Kidney glomerular epithelial cell (primary cell): ENCODE data around the gene POLR2A.
A peak's percentile ranks its signal among the peaks of the same experiment; 100 is the strongest.

Experiments used
- DNase-seq: peaks from one replicate; lab custom pipeline; 2025; lab: John Stamatoyannopoulos, UW

The POLR2A gene

DNA sequence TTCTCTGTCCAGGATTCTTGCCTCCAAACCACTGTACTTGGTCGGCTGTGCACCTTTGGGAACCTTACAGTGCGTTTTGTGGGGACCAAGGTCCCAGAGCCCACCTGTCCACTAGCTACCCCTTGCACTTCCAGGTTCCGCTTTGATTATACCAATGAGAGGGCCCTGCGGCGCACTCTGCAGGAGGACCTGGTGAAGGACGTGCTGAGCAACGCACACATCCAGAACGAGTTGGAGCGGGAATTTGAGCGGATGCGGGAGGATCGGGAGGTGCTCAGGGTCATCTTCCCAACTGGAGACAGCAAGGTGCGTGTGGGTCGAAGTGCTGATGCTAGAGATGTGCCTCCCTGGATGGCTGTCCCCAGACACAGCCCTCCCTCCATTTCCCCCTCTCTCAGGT is 18.8 kb downstream of the POLR2A start:
- DNase-seq = no peak

DNA sequence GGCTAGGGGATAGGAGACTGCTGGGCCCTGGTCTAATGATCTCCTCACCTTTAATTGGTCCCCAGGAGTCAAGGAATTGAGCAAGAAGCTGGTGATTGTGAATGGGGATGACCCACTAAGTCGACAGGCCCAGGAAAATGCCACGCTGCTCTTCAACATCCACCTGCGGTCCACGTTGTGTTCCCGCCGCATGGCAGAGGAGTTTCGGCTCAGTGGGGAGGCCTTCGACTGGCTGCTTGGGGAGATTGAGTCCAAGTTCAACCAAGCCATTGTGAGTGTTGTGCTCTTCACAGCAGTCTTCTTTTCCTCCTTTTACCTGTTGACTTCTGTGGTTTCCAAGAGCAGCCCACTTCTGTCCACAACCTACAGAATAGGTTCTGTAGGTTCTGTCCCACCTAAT is 19.4 kb downstream of the POLR2A start:
- DNase-seq = no peak

DNA sequence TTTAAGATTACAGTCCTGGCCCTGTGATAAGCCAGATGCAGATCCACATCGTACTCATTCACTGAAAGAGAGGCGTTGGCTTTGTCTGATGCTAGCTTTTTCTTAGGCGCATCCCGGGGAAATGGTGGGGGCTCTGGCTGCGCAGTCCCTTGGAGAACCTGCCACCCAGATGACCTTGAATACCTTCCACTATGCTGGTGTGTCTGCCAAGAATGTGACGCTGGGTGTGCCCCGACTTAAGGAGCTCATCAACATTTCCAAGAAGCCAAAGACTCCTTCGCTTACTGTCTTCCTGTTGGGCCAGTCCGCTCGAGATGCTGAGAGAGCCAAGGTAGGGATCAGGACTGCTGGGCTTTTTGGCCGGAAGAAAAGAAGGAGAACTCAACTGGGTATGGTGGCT is 24.0 kb downstream of the POLR2A start:
- no peak for DNase-seq

DNA sequence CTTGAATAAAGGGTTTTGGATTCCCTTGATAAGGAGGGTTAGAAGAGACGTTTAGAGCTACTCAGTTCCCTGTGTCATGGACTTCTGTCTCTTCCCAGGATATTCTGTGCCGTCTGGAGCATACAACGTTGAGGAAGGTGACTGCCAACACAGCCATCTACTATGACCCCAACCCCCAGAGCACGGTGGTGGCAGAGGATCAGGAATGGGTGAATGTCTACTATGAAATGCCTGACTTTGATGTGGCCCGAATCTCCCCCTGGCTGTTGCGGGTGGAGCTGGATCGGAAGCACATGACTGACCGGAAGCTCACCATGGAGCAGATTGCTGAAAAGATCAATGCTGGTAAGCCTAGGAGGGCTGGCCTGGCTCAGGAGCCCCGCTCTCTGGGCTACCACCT is 24.7 kb downstream of the POLR2A start:
- no peak for DNase-seq

DNA sequence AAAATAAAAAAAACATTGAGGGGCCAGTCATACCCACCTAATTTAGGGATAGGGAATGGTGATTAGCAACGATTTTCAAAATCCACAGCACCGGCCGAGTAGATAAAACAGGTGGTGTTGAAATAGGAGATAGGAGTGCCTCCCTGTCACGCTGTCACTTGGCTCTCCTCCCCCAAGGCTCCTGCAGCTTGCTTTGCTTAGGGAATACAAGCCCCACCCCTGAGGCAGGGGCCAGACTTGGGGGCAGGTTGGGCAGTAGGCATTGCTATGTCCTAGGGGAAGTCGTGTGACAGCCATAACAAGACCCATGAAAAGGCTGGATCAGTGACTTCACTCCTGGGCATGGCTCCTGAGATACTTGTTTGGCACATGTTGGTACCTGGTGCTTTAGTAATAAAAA is 25.8 kb downstream of the POLR2A start:
- no peak for DNase-seq

DNA sequence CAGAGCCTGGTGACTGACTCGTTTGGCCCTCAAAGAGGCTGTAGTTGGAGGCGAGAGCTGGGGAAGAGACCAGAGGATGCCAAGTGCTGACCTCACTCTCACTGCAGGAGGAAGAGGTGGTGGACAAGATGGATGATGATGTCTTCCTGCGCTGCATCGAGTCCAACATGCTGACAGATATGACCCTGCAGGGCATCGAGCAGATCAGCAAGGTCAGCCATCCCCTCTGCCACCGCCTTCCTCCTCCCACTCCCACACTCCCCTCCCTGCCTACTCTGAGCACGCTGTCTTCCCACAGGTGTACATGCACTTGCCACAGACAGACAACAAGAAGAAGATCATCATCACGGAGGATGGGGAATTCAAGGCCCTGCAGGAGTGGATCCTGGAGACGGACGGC is 26.9 kb downstream of the POLR2A start:
- no peak for DNase-seq

DNA sequence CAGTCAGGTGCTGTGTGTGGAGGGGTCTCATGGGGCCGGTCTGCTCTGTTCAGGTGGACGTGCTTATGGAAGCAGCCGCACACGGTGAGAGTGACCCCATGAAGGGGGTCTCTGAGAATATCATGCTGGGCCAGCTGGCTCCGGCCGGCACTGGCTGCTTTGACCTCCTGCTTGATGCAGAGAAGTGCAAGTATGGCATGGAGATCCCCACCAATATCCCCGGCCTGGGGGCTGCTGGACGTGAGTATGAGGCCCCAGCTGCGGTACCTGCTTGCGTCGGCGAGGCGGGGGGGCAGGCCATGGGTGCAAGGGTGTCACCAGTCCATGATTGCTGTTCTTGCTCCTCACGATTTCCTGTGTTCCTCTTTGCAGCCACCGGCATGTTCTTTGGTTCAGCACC is 27.9 kb downstream of the POLR2A start:
- no peak for DNase-seq

DNA sequence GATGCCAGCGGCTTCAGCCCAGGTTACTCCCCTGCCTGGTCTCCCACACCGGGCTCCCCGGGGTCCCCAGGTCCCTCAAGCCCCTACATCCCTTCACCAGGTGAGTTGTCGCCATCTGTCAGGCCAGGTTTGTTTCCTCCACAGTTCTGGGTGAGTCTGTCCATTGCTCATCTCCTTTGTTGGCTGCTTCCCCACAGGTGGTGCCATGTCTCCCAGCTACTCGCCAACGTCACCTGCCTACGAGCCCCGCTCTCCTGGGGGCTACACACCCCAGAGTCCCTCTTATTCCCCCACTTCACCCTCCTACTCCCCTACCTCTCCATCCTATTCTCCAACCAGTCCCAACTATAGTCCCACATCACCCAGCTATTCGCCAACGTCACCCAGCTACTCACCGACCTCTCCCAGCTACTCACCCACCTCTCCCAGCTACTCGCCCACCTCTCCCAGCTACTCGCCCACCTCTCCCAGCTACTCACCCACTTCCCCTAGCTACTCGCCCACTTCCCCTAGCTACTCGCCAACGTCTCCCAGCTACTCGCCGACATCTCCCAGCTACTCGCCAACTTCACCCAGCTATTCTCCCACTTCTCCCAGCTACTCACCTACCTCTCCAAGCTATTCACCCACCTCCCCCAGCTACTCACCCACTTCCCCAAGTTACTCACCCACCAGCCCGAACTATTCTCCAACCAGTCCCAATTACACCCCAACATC is 28.8 kb downstream of the POLR2A start:
- DNase-seq = no peak

DNA sequence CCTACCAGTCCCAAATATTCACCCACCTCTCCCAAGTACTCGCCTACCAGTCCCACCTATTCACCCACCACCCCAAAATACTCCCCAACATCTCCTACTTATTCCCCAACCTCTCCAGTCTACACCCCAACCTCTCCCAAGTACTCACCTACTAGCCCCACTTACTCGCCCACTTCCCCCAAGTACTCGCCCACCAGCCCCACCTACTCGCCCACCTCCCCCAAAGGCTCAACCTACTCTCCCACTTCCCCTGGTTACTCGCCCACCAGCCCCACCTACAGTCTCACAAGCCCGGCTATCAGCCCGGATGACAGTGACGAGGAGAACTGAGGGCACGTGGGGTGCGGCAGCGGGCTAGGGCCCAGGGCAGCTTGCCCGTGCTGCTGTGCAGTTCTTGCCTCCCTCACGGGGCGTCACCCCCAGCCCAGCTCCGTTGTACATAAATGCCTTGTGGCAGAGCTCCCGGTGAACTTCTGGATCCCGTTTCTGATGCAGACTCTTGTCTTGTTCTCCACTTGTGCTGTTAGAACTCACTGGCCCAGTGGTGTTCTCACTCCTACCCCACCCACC is 29.8 kb downstream of the POLR2A start:
- no peak for DNase-seq

DNA sequence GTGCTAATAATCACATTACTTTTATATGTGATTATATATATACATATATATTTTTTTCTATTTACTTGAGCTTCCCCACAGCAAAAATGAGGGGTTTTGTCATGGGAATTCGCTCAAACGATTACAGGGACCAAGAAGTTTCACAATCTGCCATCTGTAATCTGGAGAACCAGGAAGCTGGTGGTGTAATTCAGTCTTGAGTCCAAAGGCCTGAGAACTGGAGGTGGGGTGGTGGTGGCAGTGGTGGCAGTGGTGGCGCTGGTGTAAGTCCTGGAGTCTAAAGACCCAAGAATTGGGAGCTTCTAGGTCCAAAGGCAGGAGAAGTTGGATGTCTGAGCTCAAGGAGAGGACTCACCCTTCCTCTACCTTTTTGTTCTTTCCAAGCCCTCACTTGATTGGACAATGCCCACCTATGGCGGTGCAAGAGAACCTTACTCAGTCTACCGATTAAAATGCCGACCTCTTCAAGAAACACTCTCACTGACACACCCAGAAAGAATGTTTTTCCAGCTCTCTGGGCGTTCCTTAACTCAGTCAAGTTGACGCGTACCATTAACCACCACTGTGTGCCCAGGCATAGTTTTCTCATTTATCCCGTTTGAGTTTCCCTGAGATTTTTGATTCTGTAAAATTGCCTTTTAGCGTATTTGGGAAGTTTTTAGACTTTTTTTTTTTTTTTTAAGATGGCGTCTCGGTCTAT is 31.9 kb downstream of the POLR2A start:
- peak; percentile 44 for DNase-seq

DNA sequence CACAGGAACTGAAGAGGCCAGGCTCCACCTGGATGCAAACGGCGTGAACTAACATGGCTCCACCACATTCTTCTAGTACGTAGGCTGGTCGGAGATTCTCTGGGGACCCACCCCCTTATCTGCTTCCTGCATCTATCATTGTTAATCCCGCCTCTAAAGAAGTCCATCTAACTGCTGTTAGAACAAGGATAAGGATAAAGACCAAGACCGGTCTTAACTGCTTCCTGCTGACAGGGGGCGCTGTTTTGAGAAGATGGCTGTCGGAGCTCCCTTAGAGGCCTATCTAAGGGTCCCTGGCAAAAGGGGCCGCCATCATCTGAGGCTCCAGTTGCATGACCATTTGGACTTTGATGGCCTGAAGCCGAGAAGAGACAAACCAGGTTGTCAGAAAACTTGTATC is 38.9 kb downstream of the POLR2A start:
- DNase-seq = no peak

DNA sequence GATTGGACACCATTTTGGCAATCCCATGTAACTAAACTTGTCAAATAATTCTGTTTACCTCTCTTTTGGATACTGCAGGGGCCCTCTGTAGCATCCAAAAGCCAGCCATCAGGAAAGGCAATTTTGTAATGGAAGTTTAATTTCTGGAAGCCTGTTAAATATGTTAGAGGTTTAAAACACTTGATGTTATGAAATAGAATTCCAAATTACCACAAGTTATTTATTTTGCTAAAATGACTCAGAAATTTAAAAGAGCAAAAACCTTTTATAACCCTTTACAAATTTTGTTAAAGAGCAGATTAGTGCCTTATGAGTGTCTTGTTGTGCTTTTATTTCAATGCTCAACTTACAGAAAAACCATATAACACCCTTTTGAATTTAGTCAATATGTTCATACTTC is 44.7 kb downstream of the POLR2A start:
- no peak for DNase-seq

DNA sequence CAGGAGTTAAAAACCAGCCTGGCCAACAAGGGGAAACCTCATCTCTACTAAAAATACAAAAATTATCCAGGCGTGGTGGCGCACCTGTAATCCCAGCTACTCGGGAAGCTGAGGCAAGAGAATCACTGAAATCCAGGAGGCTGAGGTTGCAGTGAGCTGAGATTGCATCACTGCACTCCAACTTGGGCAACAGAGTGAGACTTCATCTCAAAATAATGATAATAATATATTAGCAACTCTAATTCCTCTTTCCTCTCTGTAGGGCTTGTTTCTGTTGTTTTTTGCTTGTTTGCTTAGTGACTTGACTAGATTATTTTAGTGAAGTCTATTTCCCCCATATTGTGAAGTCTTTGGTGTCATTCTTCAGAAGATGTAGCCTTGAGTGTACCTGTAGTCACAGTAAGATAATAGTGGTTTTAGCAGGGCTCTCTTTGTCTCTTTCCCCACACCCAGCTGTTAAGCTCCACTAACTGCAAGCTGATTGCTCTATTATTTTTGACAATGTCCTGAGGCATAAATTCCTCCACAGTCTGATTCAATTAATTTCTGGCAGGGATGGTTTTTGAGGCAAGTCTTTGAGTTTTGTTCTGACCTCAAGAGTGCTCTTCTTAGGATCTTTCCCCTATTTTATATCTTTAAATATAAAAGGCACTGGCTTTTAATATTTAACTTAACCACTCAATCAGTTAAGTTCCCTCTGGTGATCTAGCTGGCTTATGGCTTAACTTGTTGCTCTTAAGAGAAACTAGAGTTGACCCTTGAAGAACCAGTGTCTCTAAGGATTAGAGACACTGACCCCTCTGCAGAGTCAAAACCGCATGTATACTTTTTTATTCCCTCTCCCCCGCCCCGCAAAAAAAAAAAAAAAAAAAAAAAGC is 46.1 kb downstream of the POLR2A start:
- DNase-seq = no peak

DNA sequence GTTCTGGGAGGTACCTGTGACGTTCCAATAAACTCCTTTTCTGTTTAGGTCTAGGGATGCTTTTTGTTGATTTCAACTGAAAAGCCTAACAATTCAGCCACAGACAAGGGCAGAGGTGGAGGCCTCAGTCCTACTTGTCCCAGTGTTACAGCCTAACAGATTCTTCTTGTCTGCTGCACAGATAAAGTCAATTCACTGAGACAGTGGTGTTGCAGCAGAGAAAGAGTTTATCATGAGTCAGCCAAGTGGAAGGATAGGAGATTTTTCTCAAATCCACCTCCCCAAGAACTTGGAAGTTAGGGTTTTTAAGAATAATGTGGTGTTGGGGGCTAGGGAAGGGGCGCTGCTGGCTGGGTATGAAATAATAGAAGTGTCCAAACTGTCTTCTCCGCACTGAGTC is 53.9 kb downstream of the POLR2A start:
- DNase-seq = no peak

DNA sequence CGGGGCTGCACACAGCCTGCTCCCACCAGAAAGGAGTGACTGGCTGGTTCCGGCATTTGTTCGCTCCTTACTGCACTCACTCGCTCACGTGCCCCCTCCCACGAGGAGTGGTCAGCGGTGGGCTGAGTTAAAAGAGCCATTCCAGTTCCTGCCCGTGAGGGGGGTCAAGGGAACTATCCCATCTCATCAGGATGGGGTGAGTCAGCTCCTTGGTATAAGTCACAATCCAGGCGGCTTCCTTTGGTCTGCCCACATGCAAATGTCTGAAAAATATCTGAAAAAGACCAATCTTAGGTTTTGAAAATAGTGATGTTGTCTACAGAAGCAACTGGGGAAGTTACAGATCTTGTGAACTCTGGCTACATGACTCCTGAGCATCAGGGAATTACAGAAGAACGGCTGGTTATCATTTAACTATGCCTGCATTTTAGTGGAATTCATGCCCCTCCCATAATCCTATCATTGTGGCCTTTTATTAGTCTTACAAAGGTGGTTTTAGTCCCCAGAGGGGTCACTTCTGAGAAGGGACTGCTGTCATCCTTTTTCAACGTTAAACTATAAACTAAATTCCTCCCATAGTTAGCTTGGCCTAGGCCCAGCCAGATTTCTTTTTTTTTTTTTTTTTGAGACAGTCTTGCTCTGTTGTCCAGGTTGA is 54.9 kb downstream of the POLR2A start:
- no peak for DNase-seq

DNA sequence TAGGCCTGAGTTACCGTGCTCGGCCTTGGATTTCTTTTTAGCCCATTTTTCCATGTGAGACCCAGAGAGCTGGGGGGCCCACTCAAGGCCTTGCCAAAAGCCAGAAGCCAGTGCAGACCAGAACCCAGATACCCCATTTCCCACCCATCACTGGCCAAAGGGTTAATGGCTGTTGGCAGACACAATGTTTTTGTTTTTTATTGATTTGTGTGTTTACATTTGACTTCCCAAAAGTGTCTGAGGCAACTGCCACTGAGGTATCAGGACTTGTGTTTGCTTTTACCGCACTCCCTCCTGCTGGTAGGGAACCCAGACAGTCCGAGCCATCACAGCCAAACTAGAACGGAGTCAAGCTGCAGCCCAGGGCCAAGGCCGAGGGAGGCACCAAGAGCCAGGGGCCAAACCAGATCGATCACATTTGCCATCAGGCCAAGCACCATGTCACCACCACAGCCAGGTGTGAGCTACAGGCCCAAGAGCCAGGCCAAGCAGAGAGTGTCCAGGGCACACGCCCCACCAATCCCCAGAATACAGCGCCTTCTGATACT is 57.0 kb downstream of the POLR2A start:
- no peak for DNase-seq

DNA sequence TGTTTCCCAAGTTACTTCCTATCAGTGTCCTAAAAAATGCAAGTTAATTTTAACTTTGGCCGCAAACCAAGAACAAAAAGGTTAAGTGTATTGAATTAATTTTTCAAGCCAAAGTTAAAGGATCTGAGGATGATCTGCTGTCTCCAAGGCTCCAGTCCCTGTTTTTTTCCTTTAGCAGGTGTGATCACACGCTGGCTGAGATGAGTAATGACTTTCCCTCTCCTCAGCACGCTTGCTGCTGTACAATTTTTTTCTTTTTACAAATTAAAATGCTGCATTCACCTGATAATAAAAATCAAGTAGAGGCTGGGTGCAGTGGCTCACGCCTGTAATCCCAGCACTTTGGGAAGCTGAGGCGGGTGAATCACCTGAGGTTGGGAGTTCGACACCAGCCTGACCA is 60.7 kb downstream of the POLR2A start:
- no peak for DNase-seq

DNA sequence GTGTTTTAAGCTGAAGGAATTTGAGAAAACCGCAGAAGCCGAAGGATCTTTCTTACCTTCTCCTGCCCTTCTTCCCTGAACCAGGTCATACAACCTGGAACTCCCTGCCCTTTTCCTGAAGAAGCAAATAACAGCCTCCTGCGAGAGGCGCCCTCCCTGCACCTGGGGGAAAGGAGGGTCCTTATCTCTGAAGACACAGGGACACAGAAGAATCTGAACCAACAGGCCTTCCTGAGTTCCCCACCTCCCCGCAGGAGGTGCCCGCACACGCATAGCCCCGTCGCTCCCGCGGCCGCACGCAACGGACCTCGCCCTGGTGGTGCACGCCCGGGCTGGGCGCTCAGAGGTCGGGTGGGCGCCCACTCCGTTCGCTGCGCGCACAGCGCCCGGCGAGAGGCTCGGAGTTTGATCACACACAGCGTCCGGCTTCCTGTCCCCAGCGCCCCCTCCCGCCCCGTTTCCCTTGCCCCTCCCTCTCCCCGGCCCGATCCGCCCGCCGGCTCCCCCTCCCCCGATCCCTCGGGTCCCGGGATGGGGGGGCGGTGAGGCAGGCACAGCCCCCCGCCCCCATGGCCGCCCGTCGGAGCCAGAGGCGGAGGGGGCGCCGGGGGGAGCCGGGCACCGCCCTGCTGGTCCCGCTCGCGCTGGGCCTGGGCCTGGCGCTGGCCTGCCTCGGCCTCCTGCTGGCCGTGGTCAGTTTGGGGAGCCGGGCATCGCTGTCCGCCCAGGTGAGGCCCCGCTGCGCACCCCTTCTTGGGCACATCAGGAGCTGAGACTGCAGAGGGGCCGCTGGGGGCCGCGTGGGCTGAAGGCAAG is 64.6 kb downstream of the POLR2A start, which contains the start of gene TNFSF12:
TNFSF12 (plus strand) TSS at position 474 of the 816 bp plus-strand sequence; CDS start at position 570, 96 bp downstream.
- DNase-seq = no peak
